K562 (cell line): Measurements from ENCODE around the gene CRLF1. TPM values are rescaled to one million over a fixed set of nuclear protein-coding genes. Genes with fewer than 3 reads are reported as not detected.

Source experiments
- polyA plus RNA-seq, 8 experiments: library from polyadenylated mRNA; depleted of rRNA in 4 of 8; stranded (reverse) in 5 of 8; unstranded in 3 of 8; fragments of >200 nt; fragmentation: Nextera tagmentation in 2 of 8; fragmentation: Illumina TruSeq in 1 of 8; extraction: Ambion mirVana in 2 of 8; extraction: Trizol in 1 of 8; gene quantifications; 2 replicates each; pipeline versions ENCODE4 v1.2.1 to v1.2.3, GENCODE V29; 2011 to 2014; ENCODE audit warnings: inconsistent platforms in 1 of 8, missing spikeins in 1 of 8
- small RNA-seq: library from RNA; depleted of rRNA; stranded (forward); fragments of <200 nt; gene quantifications from one replicate; pipeline ENCODE3, GENCODE V24; 2014
- total RNA-seq, 7 experiments: library from RNA; depleted of rRNA in 6 of 7; stranded (reverse); fragments of >200 nt in 6 of 7; fragmentation: Illumina TruSeq in 2 of 7; extraction: Trizol in 2 of 7; gene quantifications; 2 replicates each; pipeline versions ENCODE4 v1.2.1 to v1.2.3, GENCODE V29; 2011 to 2021; ENCODE audit warnings: low replicate concordance in 1 of 7
- TF ChIP-seq, protein P1 (sequence below): fragments of 200-800 bp; sonication (Bioruptor generic); IDR thresholded peaks from 2 replicates; pipeline ENCODE4 v1.6.1; 2017; ENCODE audit warnings: missing genetic modification characterization, missing compliant biosample characterization

CRLF1 gene
- total and polyA plus RNA-seq, 9 of the 15 experiments (the other 6 are each of a cell fraction or from before 2014, with no cell fraction given) = 0.85 to 3.6 (median 1.7) TPM

GRCh38 chr19:18543814-18544475 lies 62.7 kb downstream of the CRLF1 start (continued):
- TF ChIP-seq, protein P1, sequence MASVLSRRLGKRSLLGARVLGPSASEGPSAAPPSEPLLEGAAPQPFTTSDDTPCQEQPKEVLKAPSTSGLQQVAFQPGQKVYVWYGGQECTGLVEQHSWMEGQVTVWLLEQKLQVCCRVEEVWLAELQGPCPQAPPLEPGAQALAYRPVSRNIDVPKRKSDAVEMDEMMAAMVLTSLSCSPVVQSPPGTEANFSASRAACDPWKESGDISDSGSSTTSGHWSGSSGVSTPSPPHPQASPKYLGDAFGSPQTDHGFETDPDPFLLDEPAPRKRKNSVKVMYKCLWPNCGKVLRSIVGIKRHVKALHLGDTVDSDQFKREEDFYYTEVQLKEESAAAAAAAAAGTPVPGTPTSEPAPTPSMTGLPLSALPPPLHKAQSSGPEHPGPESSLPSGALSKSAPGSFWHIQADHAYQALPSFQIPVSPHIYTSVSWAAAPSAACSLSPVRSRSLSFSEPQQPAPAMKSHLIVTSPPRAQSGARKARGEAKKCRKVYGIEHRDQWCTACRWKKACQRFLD (CRISPR knock-in tag) = peak; percentile 95

Small RNA genes within 50 kb of the gene (small RNA-seq; reads per million reads assigned to genes)
- gene RN7SL155P = not detected

Other genes with a start within 250 kb of the CRLF1 start
Only the 7 nearest of the 14 such genes appear.
- gene FKBP8, start 63.2 kb downstream of the CRLF1 start, total RNA-seq (2014; rRNA removed) = 234 and 260 TPM in 2 replicates
- gene FKBP8, start 63.2 kb downstream of the CRLF1 start, total RNA-seq (2014; rRNA removed; fragmentation: Illumina TruSeq; extraction: Trizol) = 16.0 and 21.8 TPM in 2 replicates
- 104 and 106 TPM in 2 replicates for gene FKBP8, start 63.2 kb downstream of the CRLF1 start, total RNA-seq (2015; rRNA removed; fragmentation: Illumina TruSeq; extraction: Trizol)
- gene FKBP8, start 63.2 kb downstream of the CRLF1 start, total RNA-seq (2021) = 228 and 236 TPM in 2 replicates
- 116 and 176 TPM in 2 replicates for gene FKBP8, start 63.2 kb downstream of the CRLF1 start, polyA plus RNA-seq (2011; rRNA removed)
- 62.5 and 201 TPM in 2 replicates for gene FKBP8, start 63.2 kb downstream of the CRLF1 start, polyA plus RNA-seq (2014; fragmentation: Illumina TruSeq; extraction: Trizol)
- 1 to 10 TPM in 1 of 2 experiments, under 1 TPM in 1; 0.46 to 1.0 TPM for gene FKBP8, start 63.2 kb downstream of the CRLF1 start, polyA plus RNA-seq (2014; fragmentation: Nextera tagmentation; extraction: Ambion mirVana)
- gene FKBP8, start 63.2 kb downstream of the CRLF1 start, polyA plus RNA-seq (2014; rRNA removed) = 168 and 203 TPM in 2 replicates
- gene KXD1, start 48.9 kb downstream of the CRLF1 start, total RNA-seq (2014; rRNA removed) = 133 and 147 TPM in 2 replicates
- 48.7 and 66.2 TPM in 2 replicates for gene KXD1, start 48.9 kb downstream of the CRLF1 start, total RNA-seq (2014; rRNA removed; fragmentation: Illumina TruSeq; extraction: Trizol)
- gene KXD1, start 48.9 kb downstream of the CRLF1 start, total RNA-seq (2015; rRNA removed; fragmentation: Illumina TruSeq; extraction: Trizol) = 80.5 and 83.3 TPM in 2 replicates
- 114 and 118 TPM in 2 replicates for gene KXD1, start 48.9 kb downstream of the CRLF1 start, total RNA-seq (2021)
- gene KXD1, start 48.9 kb downstream of the CRLF1 start, polyA plus RNA-seq (2011; rRNA removed) = 159 and 217 TPM in 2 replicates
- 191 and 210 TPM in 2 replicates for gene KXD1, start 48.9 kb downstream of the CRLF1 start, polyA plus RNA-seq (2014; fragmentation: Illumina TruSeq; extraction: Trizol)
- 10 to 100 TPM; 21.9 to 41.3 TPM for gene KXD1, start 48.9 kb downstream of the CRLF1 start, polyA plus RNA-seq (2014; fragmentation: Nextera tagmentation; extraction: Ambion mirVana)
- gene KXD1, start 48.9 kb downstream of the CRLF1 start, polyA plus RNA-seq (2014; rRNA removed) = 153 and 177 TPM in 2 replicates
- gene UBA52, start 34.9 kb downstream of the CRLF1 start, total RNA-seq (2014; rRNA removed) = 1,110 and 1,524 TPM in 2 replicates
- gene UBA52, start 34.9 kb downstream of the CRLF1 start, total RNA-seq (2014; rRNA removed; fragmentation: Illumina TruSeq; extraction: Trizol) = 1,512 and 1,662 TPM in 2 replicates
- gene UBA52, start 34.9 kb downstream of the CRLF1 start, total RNA-seq (2015; rRNA removed; fragmentation: Illumina TruSeq; extraction: Trizol) = 1,433 and 1,470 TPM in 2 replicates
- gene UBA52, start 34.9 kb downstream of the CRLF1 start, total RNA-seq (2021) = 2,028 and 2,215 TPM in 2 replicates
- gene UBA52, start 34.9 kb downstream of the CRLF1 start, polyA plus RNA-seq (2011; rRNA removed) = 1,733 and 2,197 TPM in 2 replicates
- gene UBA52, start 34.9 kb downstream of the CRLF1 start, polyA plus RNA-seq (2014; fragmentation: Illumina TruSeq; extraction: Trizol) = 2,671 and 2,751 TPM in 2 replicates
- gene UBA52, start 34.9 kb downstream of the CRLF1 start, polyA plus RNA-seq (2014; fragmentation: Nextera tagmentation; extraction: Ambion mirVana) = 1,000 to 10,000 TPM; 2,213 to 2,563 TPM
- gene UBA52, start 34.9 kb downstream of the CRLF1 start, polyA plus RNA-seq (2014; rRNA removed) = 1,690 and 2,247 TPM in 2 replicates
- gene REX1BD, start 18.0 kb downstream of the CRLF1 start, total RNA-seq (2014; rRNA removed) = 118 and 136 TPM in 2 replicates
- gene REX1BD, start 18.0 kb downstream of the CRLF1 start, total RNA-seq (2014; rRNA removed; fragmentation: Illumina TruSeq; extraction: Trizol) = 4.8 and 7.2 TPM in 2 replicates
- 17.4 and 17.7 TPM in 2 replicates for gene REX1BD, start 18.0 kb downstream of the CRLF1 start, total RNA-seq (2015; rRNA removed; fragmentation: Illumina TruSeq; extraction: Trizol)
- 78.5 and 87.0 TPM in 2 replicates for gene REX1BD, start 18.0 kb downstream of the CRLF1 start, total RNA-seq (2021)
- gene REX1BD, start 18.0 kb downstream of the CRLF1 start, polyA plus RNA-seq (2011; rRNA removed) = 13.8 and 19.2 TPM in 2 replicates
- gene REX1BD, start 18.0 kb downstream of the CRLF1 start, polyA plus RNA-seq (2014; fragmentation: Illumina TruSeq; extraction: Trizol) = 5.7 and 8.4 TPM in 2 replicates
- gene REX1BD, start 18.0 kb downstream of the CRLF1 start, polyA plus RNA-seq (2014; fragmentation: Nextera tagmentation; extraction: Ambion mirVana) = 1 to 10 TPM; 1.9 to 4.7 TPM
- 102 and 115 TPM in 2 replicates for gene REX1BD, start 18.0 kb downstream of the CRLF1 start, polyA plus RNA-seq (2014; rRNA removed)
- gene TMEM59L, start 6.1 kb upstream of the CRLF1 start, total RNA-seq (2014; rRNA removed) = not detected in 2 replicates
- not detected in 2 replicates for gene TMEM59L, start 6.1 kb upstream of the CRLF1 start, total RNA-seq (2014; rRNA removed; fragmentation: Illumina TruSeq; extraction: Trizol)
- not detected in 2 replicates for gene TMEM59L, start 6.1 kb upstream of the CRLF1 start, total RNA-seq (2015; rRNA removed; fragmentation: Illumina TruSeq; extraction: Trizol)
- gene TMEM59L, start 6.1 kb upstream of the CRLF1 start, total RNA-seq (2021) = not detected in 2 replicates
- not detected in 2 replicates for gene TMEM59L, start 6.1 kb upstream of the CRLF1 start, polyA plus RNA-seq (2011; rRNA removed)
- gene TMEM59L, start 6.1 kb upstream of the CRLF1 start, polyA plus RNA-seq (2014; fragmentation: Illumina TruSeq; extraction: Trizol) = 0.25 TPM in 1 of 2 replicates, not detected in the other
- not detected for gene TMEM59L, start 6.1 kb upstream of the CRLF1 start, polyA plus RNA-seq (2014; fragmentation: Nextera tagmentation; extraction: Ambion mirVana)
- 0.37 TPM in 1 of 2 replicates, not detected in the other for gene TMEM59L, start 6.1 kb upstream of the CRLF1 start, polyA plus RNA-seq (2014; rRNA removed)
- 2.4 and 6.7 TPM in 2 replicates for gene KLHL26, start 30.2 kb upstream of the CRLF1 start, total RNA-seq (2014; rRNA removed)
- 0.80 and 1.0 TPM in 2 replicates for gene KLHL26, start 30.2 kb upstream of the CRLF1 start, total RNA-seq (2014; rRNA removed; fragmentation: Illumina TruSeq; extraction: Trizol)
- gene KLHL26, start 30.2 kb upstream of the CRLF1 start, total RNA-seq (2015; rRNA removed; fragmentation: Illumina TruSeq; extraction: Trizol) = 1.3 and 1.8 TPM in 2 replicates
- 12.7 and 13.3 TPM in 2 replicates for gene KLHL26, start 30.2 kb upstream of the CRLF1 start, total RNA-seq (2021)
- gene KLHL26, start 30.2 kb upstream of the CRLF1 start, polyA plus RNA-seq (2011; rRNA removed) = 1.4 and 2.2 TPM in 2 replicates
- 1.9 and 3.1 TPM in 2 replicates for gene KLHL26, start 30.2 kb upstream of the CRLF1 start, polyA plus RNA-seq (2014; fragmentation: Illumina TruSeq; extraction: Trizol)
- gene KLHL26, start 30.2 kb upstream of the CRLF1 start, polyA plus RNA-seq (2014; fragmentation: Nextera tagmentation; extraction: Ambion mirVana) = under 1 TPM; 0.13 to 0.17 TPM
- 3.3 and 5.1 TPM in 2 replicates for gene KLHL26, start 30.2 kb upstream of the CRLF1 start, polyA plus RNA-seq (2014; rRNA removed)
- gene CRTC1, start 76.9 kb upstream of the CRLF1 start, total RNA-seq (2014; rRNA removed) = 1.5 and 1.6 TPM in 2 replicates
- gene CRTC1, start 76.9 kb upstream of the CRLF1 start, total RNA-seq (2014; rRNA removed; fragmentation: Illumina TruSeq; extraction: Trizol) = 0.25 and 0.29 TPM in 2 replicates
- 0.83 and 1.3 TPM in 2 replicates for gene CRTC1, start 76.9 kb upstream of the CRLF1 start, total RNA-seq (2015; rRNA removed; fragmentation: Illumina TruSeq; extraction: Trizol)
- 3.8 and 4.3 TPM in 2 replicates for gene CRTC1, start 76.9 kb upstream of the CRLF1 start, total RNA-seq (2021)
- gene CRTC1, start 76.9 kb upstream of the CRLF1 start, polyA plus RNA-seq (2011; rRNA removed) = 0.36 and 0.47 TPM in 2 replicates
- 1.2 and 1.7 TPM in 2 replicates for gene CRTC1, start 76.9 kb upstream of the CRLF1 start, polyA plus RNA-seq (2014; fragmentation: Illumina TruSeq; extraction: Trizol)
- not detected for gene CRTC1, start 76.9 kb upstream of the CRLF1 start, polyA plus RNA-seq (2014; fragmentation: Nextera tagmentation; extraction: Ambion mirVana)
- 1.8 and 2.1 TPM in 2 replicates for gene CRTC1, start 76.9 kb upstream of the CRLF1 start, polyA plus RNA-seq (2014; rRNA removed)